Endometrial microvascular endothelial cells (primary cell): ENCODE measurements around the gene CDC42EP4. TPM values are rescaled to one million over a fixed set of nuclear protein-coding genes. Genes with fewer than 3 reads are reported as not detected.

ENCODE experiments used
- in situ Hi-C: cut with HindIII; loops from 2 replicates; pipeline ENCODE4 v1.10.0; 2017; ENCODE audit warnings: low sequenced_read_pairs, low pct_unique_long_range_greater_than_20kb; ENCODE audit errors: inconsistent ontology term
- total RNA-seq: library from RNA; depleted of rRNA; stranded (reverse); fragments of >200 nt; gene quantifications from one replicate; pipeline ENCODE4 v1.2.3, GENCODE V29; 2015; ENCODE audit errors: inconsistent ontology term

CDC42EP4 gene, protein sequence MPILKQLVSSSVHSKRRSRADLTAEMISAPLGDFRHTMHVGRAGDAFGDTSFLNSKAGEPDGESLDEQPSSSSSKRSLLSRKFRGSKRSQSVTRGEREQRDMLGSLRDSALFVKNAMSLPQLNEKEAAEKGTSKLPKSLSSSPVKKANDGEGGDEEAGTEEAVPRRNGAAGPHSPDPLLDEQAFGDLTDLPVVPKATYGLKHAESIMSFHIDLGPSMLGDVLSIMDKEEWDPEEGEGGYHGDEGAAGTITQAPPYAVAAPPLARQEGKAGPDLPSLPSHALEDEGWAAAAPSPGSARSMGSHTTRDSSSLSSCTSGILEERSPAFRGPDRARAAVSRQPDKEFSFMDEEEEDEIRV
- 40.3 TPM for total RNA-seq

GRCh38 chr17:73311781-73312641 lies at the start of gene CDC42EP4:
TSS of gene CDC42EP4 (minus strand) at chr17:73312001. CDS start at chr17:73286500, 25,501 bp downstream.
- in situ Hi-C loops: no loop called here

DNA sequence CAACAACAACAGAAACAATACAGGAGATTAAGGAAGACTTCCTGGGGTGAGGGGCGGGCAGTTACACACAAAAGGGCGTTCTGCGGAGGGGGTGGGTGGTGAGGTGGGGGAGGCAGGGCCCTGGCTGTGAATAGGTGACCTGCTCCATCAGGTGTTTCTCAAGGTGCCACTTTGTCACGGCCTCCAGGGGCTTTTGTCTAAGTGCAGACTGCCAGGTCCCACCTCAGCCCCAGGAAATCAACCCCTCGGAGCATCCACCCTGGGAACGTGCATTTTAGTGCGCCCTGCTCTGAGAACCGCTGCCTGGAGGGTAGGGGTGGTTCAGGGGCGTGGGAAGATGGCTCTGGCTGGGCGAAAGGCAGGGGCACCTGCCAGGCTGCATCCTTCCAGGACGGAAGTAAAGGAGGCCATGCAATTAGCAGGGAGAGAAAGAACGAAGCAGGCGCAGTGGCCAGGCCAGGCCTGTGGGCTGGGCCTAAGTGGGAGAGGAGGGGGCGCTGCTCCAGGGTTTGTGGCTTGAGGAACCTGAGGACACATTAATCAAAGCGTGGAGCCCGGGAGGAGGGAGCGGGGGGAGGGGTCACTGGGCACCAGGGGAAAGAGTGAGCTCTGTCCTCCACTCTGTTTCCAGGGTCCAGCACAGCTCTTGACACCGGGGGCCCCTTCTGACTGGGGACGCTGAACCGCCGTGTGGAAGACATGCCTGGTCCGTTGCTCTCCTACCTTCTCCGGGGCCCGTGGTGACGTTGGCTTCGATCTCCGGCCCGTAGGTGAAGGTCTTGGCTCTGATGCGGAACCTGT lies 49.4 kb upstream of the CDC42EP4 start:
- in situ Hi-C loops: no loop called here

DNA sequence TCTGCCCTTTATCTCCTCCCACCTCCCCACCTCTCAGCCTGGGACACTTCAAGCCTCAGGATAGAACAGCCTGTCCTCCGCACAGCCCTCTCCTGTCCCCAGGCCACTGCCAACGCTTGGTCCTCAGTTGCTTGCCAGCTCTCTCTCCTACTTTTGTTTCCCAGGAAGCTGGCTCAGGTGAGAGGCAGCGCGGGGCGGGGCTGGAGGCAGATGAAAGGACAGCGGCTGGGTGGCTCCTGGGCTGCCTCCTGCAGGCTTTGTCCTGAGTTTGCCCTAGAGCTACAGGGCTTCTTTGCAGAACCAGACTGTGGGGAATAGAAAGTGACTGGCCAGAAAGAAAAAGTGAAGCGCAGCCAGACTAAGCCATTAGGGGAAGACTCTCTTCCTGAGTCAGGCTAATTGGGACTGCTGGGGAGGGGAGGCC lies 48.2 kb upstream of the CDC42EP4 start:
- in situ Hi-C loops: no loop called here

GRCh38 chr17:73359352-73359751 lies 47.6 kb upstream of the CDC42EP4 start:
- in situ Hi-C loops: no loop called here

- in situ Hi-C loops: no loop called here
Measured at GRCh38 chr17:73358668-73359067, 46.9 kb upstream of the CDC42EP4 start.

DNA sequence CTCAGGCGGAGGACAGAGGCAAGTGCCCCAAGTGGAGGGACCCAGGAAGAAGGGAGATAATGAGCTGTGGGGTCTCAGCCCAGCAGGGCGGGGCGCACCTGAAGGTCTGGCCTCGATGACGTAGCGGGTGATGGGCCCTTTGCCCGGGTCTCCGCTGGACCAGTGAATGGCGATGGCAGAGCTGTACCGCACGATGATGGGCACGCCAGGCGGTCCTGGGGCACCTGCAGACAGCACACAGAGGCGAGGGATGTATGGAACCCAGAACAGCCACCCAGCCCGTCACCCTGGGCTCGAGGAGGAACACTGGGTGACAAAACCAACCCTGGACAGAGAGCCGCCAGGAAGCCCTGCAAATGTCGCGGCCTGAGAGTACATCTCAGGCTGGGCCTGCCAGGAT lies 46.2 kb upstream of the CDC42EP4 start:
- in situ Hi-C loops: no loop called here

- in situ Hi-C loops: no loop called here
Measured at GRCh38 chr17:73357318-73357717, 45.5 kb upstream of the CDC42EP4 start.

- in situ Hi-C loops: no loop called here
Measured at GRCh38 chr17:73356561-73357170, 44.9 kb upstream of the CDC42EP4 start.

GRCh38 chr17:73354423-73355284 lies 42.9 kb upstream of the CDC42EP4 start:
- in situ Hi-C loops: no loop called here

DNA sequence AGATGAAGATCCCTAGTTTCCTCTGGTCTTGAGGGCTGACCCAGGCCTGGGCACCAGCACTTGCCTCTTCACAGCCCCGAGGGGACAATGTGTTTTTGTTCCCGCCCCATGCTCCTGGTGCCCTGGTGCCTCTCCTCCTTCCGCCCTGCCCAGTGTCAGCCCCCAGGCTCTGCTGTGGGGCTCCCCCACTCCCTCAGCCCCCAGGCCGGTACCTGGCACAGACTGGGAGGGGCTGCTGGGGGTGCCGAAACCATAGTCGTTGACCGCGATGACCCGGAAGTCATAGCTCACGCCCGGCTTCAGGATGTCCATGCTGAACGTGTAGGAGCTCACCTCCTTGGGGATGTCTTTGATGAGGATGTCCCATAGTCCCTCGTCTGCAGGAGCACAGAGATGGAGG lies 40.5 kb upstream of the CDC42EP4 start:
- in situ Hi-C loops: no loop called here

GRCh38 chr17:73351764-73352163 lies 40.0 kb upstream of the CDC42EP4 start:
- in situ Hi-C loops: no loop called here

- in situ Hi-C loops: no loop called here
Measured at GRCh38 chr17:73350864-73351263, 39.1 kb upstream of the CDC42EP4 start.

DNA sequence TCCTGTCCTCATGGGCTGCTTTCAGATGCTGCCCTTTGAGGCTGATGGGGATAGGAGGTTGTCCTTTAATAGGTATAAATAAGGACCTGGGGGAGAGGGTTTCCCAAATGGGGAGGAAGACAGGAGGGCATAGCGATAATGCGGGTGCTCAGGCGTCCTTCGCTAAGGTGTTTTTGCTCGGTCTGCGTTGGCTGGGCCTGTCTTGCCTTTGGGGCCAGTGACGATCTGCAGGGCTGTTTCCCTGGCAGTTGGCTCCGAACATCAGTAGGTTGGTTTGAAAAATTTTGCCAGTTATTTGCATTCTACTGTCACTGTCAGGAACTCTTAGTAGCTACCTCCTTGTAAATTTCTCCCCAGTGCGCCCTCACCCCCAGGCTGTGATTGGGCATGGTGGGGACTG lies 37.8 kb upstream of the CDC42EP4 start:
- in situ Hi-C loops: no loop called here

- in situ Hi-C loops: no loop called here
Measured at GRCh38 chr17:73349138-73349537, 37.3 kb upstream of the CDC42EP4 start.

DNA sequence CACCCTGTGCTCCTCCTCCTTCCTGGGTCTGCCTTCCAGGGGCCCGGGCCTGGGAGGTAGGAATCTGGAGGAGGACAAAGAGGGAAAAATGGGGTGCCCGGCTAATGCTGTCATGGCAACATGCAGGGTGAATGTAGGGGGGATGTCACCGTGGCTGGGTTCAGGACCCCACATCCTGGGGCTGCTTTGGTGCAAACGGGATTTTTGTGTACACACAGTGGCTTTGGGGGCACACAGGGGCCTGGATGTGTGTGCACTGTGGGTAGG lies 37.0 kb upstream of the CDC42EP4 start:
- in situ Hi-C loops: no loop called here

DNA sequence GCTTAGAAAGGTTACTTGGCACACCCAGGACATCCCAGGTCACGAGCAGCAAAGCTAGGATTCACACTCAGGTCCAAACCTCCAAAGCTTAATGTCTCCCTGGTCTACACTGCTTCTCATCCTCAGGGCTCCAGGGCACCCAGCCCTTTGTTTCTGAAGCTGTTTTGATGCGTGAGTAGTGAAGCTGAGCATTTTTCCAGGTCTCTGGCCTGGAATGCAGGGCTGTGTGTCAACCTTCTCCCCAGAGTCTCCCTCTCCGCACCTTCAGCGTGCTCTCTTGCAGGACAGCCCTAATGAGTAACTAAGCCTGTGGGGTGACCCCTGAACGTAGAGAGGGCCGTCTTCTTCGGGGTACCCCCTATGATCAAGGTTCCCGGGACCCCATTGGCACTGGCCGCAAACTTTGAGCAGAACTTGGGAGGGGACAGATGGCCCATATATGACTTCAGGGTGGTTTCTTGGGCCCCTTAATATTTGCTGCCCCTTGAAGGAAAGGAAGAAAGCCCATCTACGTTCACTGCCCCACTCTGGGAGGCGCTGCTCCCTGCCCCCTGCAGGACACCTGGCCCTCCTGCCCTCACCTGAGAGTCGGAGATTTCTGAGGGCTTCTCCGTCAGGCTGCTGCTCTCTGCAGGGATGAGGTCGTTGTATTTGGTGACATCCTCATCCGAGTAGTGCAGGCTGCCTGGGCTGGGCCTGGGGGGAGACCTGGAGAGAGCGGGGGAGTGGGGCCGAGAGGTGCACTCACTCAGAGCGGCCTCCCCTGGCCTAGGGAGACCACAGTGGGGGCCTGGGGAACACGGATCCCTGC lies 36.4 kb upstream of the CDC42EP4 start:
- in situ Hi-C loops: no loop called here

- in situ Hi-C loops: no loop called here
Measured at GRCh38 chr17:73347351-73347750, 35.5 kb upstream of the CDC42EP4 start.
